Osteocyte (in vitro differentiated cells): ENCODE results near the gene SETD7. TPM values are rescaled to one million over a fixed set of nuclear protein-coding genes. Genes with fewer than 3 reads are reported as not detected.

Experiments
- total RNA-seq: library from RNA; stranded (reverse); gene quantifications from 2 replicates; pipeline ENCODE4 v1.2.1, GENCODE V29; 2021

The SETD7 gene
- total RNA-seq, 1 donor from 2014 or later, result 44.2 TPM

Other genes with a start within 250 kb of the SETD7 start
- gene RAB33B, start 102.1 kb downstream of the SETD7 start, total RNA-seq, result 10.3 and 10.4 TPM in 2 replicates
- gene MGST2, start 109.6 kb upstream of the SETD7 start, total RNA-seq, result 29.2 and 29.9 TPM in 2 replicates